Adipocyte (in vitro differentiated cells): Measurements from ENCODE around the gene TMC6.

Experiments used
- DNase-seq: peaks from one replicate; pipeline ENCODE4 v3.0.0-alpha.2; 2015; ENCODE audit warnings: low read depth
- H3K27me3 ChIP-seq: replicated peaks from 2 replicates; pipeline ENCODE4 v1.7.0; 2013; ENCODE audit warnings: mild to moderate bottlenecking, low read length, moderate library complexity; ENCODE audit not compliant: control insufficient read depth, insufficient read depth
- H3K36me3 ChIP-seq: 2 replicates; pipeline ENCODE4 v1.7.0; 2013; ENCODE audit warnings: low read length, mild to moderate bottlenecking, moderate library complexity; ENCODE audit not compliant: control insufficient read depth, insufficient read depth, severe bottlenecking
- H3K4me1 ChIP-seq: 2 replicates; pipeline ENCODE4 v1.7.0; 2013; ENCODE audit warnings: mild to moderate bottlenecking, low read length, moderate library complexity; ENCODE audit not compliant: control insufficient read depth, insufficient read depth
- H3K4me3 ChIP-seq: 2 replicates; pipeline ENCODE4 v1.7.0; 2013; ENCODE audit warnings: mild to moderate bottlenecking, low read length, moderate library complexity
- H3K9ac ChIP-seq: 2 replicates; pipeline ENCODE4 v1.7.0; 2013; ENCODE audit warnings: mild to moderate bottlenecking, low read length, moderate library complexity
- H3K9me3 ChIP-seq: 2 replicates; pipeline ENCODE4 v1.7.0; 2013; ENCODE audit warnings: mild to moderate bottlenecking, low read length, moderate library complexity; ENCODE audit not compliant: control insufficient read depth

TMC6 gene

DNA sequence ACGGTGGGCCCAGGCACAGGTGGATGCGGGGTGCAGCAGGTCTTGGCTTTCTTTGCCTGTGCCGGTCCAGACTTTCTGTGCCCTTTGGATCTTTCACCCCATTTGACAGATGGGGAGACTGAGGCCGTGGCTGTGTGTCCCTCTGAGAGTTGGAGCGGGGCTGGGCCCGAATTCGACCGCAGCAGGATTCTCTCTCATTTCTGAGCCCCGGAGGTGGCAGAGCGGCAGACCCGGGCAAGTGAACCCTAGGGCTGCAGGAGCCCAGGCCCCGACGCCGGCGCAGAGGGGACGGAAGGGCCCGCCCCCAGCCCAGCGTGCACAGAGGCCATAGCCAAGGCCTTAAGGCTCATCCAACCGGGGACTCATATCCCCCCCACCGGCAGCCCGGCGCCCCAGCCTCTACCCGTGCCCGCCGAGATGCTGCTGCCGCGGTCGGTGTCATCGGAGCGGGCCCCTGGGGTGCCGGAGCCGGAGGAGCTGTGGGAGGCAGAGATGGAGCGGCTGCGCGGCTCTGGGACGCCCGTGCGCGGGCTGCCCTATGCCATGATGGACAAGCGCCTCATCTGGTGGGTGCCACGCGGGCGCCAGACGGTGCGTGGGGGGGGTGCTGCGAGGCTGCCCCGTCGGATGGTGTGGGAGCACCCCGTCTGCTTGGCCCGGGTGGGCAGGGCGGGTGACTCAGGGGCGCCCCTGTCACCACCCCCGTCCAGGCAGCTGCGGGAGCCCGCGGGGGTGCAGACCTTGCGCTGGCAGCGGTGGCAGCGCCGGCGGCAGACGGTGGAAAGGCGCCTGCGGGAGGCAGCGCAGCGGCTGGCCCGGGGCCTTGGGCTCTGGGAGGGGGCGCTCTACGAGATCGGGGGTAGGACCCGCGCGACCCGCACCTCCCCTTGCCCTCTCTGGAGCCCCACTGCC is 2.9 kb upstream of the TMC6 start:
- DNase-seq, result no peak
- Histone ChIP-seq H3K36me3 (no peaks in the 10 kb centered on the region), H3K4me1 (peaks cover 12% of the 10 kb centered on the region), H3K4me3 (no peak overlapping the region), H3K9ac (no peak overlapping the region), H3K9me3 (no peaks in the 10 kb centered on the region), H3K27me3 (peaks cover 35% of the 10 kb centered on the region)

DNA sequence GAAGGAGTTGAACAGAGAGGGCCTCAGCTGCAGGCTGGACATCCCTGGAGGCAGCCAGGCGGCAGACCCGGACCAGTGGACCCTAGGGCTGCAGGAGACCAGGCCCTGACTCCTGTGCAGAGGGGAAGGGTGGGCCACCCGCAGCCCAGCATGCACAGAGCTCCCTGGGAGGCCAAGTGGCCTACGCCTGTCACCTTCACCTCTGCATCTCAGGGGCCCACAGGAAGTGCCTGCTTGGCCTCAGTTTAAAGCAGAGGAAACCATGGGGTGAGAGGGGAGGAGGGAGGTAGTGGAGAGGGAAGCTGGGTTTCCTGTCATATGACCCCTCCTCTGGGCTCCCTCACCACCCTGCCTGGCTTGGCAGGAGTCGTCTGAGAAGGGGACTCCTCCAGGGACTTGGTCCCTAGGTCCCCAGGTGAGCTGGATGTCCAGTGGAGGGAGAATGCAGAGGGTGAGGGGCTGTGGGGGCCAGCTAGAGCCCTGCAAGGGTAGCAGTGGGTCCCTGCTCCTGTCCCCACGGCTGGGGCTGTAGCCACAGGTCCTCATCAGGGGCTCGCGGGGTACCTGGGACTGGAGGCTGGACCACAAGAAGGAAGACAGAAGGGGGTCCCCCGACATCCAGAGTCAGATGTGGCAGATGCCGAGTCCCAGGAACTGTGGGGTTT is 2.0 kb upstream of the TMC6 start, which contains the start of gene TMC8:
TMC8 (plus strand) TSS at position 335 of the 665 bp plus-strand sequence. CDS start 818 bp downstream, outside the sequence.
- Histone ChIP-seq H3K9me3 (no peaks in the 10 kb centered on the region), H3K4me1 (peaks cover 12% of the 10 kb centered on the region), H3K27me3 (peaks cover 35% of the 10 kb centered on the region), H3K4me3 (no peak within 1 kb of the TSS), H3K36me3 (no peaks in the 10 kb centered on the region), H3K9ac (no peak within 1 kb of the TSS)
- DNase-seq, result no peak

DNA sequence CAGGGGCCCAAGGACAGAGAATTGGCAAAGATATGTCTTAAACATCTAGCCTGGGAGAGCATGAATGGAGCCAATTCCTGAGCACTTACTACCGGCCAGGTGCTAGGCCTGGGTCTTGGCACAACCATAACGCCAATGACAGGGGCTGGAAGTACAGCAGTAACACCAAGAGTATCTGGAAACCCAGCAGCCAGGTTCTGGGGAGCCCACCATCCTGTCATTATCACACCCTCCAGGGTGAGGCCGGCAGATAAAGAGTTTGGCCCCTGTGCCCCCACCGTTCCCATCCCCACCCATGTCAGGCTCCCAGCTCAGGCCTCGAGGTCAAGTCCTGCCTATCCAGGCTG is 1.5 kb upstream of the TMC6 start:
- Histone ChIP-seq H3K27me3 (peaks cover 35% of the 10 kb centered on the region), H3K36me3 (no peaks in the 10 kb centered on the region), H3K9me3 (no peaks in the 10 kb centered on the region), H3K9ac (no peak overlapping the region), H3K4me3 (no peak overlapping the region), H3K4me1 (peaks cover 12% of the 10 kb centered on the region)
- DNase-seq, result no peak

DNA sequence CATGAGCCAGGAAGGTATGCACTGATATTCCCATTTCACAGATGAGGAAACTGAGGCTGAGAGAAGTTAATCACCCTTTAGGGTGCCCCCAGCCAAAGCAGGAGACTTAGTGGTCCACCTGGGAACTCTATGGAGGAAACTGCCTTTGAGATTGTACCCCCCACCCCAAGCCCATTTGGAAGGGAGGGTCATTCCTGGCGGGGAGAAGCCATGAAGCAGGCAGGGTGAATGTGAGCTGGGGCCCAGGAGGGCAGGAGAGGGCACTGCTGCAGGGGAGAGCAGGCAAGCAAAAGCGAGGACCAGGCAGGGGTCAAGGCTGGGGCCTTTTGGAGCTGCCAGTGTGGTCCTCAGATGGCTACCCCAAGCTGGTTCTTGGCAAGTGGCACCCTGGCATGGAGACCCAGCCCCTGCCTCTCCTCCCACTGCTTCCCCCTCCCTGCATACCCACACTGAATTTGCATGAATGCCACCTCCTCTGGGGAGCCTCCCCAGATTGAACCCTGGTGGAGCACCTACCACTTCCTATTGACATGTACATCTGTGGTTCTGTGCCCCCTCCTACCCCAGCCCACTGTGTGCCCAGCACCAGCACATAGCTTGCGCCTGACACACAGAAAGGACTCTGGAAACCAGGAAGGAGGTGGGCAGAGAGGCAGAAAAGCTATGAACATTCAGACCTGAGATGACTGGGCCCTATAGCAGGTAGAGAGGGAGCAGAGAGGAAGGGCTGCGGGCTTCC is 965 bp upstream of the TMC6 start:
- peaks cover 12% of the 10 kb centered on the region for H3K4me1 ChIP-seq
- no peak for DNase-seq
- no peaks in the 10 kb centered on the region for H3K9me3 ChIP-seq
- H3K4me3 ChIP-seq, result no peak overlapping the region
- H3K36me3 ChIP-seq, result no peaks in the 10 kb centered on the region
- no peak overlapping the region for H3K9ac ChIP-seq
- H3K27me3 ChIP-seq, result peaks cover 33% of the 10 kb centered on the region

DNA sequence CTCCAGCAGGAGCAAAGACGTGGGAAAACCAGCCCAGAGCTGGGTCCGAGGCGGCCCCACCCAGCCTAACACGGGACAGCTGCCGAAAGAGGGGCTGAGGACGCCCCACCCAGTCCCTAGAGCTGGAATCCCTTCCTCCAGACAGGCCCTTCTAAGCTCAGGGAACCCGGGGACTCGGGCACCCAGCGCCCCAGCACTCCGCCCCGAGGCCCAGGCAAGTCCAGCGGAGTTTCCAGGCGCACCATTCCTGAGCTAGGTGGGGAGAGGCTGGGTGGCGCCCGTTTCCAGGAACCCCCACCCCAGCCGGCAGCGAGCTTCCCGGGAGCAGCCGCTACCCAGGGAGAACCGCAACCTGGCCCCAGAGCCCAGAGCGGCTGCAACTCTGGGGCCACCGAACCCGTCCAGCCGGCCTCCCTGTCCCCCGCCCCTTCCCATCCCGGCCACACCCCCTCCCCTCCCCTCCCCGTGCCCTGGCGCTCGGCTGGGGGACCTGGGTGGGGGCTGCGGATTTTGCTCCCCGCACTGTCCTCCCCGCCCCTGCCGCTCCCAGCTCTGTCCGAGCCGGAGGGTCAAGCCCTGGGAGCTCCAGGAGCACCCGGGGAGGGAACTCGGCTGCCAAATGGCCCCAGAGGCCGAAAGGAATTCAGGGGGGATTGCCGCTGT is 536 bp downstream of the TMC6 start:
- Histone ChIP-seq H3K4me3 (peak overlapping the region; percentile 63), H3K27me3 (peaks cover 20% of the 10 kb centered on the region), H3K9me3 (no peaks in the 10 kb centered on the region), H3K9ac (peak overlapping the region; percentile 58), H3K36me3 (no peaks in the 10 kb centered on the region), H3K4me1 (peaks cover 12% of the 10 kb centered on the region)
- DNase-seq, result peak; percentile 10

DNA sequence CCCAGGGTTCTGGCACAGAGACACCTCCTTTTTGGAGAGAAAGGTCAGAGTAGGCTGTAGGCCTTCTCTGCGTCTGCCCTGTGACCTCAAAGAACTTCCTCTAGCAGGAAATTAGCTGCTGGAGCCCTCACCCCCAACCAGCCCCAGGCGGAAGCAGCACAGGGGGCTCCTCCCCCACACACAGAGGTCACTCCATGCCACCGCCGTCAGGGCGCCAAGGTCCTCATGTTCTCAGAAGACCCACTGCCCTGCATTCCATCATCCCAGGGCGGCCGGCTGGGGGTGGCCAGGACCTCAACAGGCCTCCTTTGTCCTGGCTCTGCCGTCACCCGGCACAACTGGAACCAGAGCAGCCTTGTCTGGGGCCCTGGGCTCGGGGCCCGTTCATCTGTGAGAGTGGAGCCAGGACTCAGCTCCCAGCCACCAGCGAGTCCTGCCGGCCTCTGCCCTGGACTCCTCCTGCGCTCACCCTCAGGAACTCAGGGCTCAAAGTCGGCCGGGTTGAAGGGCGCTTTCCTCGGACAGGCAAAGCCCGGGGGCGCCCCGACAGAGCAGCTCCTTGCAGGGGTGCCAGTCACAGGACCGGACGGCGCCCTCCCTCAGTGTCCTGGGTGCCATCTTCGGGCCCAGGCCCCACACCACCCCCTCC is 1.2 kb downstream of the TMC6 start:
- no peaks in the 10 kb centered on the region for H3K36me3 ChIP-seq
- no peaks in the 10 kb centered on the region for H3K9me3 ChIP-seq
- peaks cover 12% of the 10 kb centered on the region for H3K4me1 ChIP-seq
- H3K9ac ChIP-seq, result peak overlapping the region; percentile 58
- H3K27me3 ChIP-seq, result peaks cover 20% of the 10 kb centered on the region
- peak overlapping the region; percentile 63 for H3K4me3 ChIP-seq
- no peak for DNase-seq

DNA sequence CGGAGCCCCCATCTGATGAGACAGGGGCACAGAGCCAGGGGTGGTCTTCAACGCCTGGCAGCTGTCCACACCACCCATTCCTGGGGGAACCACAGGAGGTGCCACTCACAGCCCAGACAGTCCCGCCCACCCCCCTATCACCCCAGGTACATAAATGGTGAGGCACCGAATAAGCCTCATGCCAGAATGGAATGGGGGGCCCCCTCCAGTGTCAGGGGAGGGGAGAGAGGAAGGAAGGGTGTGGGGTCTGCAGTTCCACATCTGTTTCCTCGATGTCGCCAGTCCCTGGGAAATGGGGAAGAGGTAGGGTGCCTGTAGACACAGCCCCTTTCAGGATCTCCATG is 1.7 kb downstream of the TMC6 start:
- H3K36me3 ChIP-seq, result no peaks in the 10 kb centered on the region
- no peak for DNase-seq
- no peaks in the 10 kb centered on the region for H3K9me3 ChIP-seq
- H3K9ac ChIP-seq, result peak overlapping the region; percentile 58
- no peak overlapping the region for H3K4me3 ChIP-seq
- H3K27me3 ChIP-seq, result peaks cover 20% of the 10 kb centered on the region
- peaks cover 12% of the 10 kb centered on the region for H3K4me1 ChIP-seq

DNA sequence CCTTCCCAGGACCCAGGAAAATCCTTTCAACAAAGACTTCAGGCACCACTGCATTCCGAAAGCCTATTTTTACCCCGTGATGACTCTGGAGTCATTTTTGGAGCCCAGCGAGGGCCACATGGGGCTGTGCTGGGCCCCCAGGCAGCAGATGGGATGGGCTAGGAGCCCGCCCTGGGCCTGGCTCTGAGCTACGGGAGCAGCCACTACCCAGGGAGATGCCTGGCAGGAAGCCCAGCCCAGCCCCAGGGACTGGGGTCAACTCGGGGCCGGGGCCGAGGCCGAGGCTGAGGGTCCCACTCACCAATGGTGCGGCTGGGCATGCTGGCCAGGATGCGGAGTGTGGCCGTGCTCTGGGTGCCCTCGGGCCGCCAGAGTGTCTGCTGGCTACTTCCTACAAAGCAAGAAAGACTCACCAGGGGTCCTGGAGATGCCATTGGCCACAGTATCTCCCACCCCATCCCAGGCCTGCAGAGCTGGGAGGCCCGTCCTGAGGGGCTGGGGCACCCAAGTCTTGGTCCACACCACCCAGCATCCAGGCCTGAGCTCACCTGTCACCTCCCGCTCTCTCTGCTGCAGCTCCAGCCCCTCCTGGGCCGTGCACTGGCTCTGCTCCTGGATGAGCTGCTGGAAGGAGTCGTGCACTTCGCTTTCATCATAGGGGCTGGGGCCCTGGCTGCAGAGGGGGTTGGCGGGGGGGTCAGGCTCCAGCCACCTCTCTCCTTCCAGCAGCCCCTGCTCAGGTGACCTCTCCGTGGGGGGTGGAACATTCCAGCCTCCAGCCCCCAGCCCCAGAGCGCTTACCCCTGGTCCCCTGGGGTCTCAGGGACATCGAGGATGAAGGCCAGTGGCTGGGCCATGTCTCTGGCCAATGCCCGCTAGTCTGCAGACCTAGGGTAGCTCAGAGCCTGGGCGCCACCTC is 2.3 kb downstream of the TMC6 start:
- Histone ChIP-seq H3K9ac (no peak overlapping the region), H3K27me3 (peaks cover 20% of the 10 kb centered on the region), H3K9me3 (no peaks in the 10 kb centered on the region), H3K4me1 (peaks cover 12% of the 10 kb centered on the region), H3K4me3 (no peak overlapping the region), H3K36me3 (no peaks in the 10 kb centered on the region)
- no peak for DNase-seq

DNA sequence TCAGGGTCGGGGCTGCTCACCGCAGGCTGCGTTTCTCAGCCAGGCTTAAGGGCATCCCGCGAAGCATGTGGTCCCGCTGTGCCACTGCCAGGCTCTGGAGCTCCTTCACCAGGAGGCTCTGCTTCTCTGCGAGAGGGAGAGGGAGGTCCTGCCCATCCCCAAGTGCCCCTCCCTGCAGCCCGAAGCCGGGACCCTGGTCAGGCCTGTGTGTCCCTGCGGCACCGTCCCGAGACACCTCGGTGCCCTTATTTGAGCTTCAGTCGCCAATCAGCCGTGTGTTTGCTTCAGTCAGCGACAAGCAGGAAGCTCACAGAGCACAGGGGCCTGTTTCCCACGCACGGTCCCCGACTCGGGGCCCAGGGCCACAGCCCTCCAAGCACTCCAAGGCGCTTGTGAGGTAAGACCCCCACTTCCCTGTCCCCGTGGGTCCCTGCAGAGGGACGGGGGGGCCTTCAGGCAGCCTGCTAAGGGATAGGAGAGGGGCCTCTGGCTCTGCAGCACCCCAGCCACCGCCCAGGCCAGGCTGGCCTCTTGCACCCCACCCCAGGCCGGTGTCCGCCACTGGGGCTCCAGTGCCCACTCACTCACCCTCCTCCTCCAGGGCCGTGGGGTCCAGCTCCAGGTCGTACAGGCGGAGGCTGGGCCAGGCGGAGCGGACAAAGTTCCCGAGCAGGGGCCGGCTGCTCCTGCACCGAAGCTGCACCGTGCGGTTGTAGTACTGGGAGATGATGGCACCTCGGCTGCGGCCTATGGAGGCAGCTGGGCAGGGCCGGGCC is 3.2 kb downstream of the TMC6 start:
- H3K27me3 ChIP-seq, result peaks cover 12% of the 10 kb centered on the region
- H3K4me3 ChIP-seq, result no peak overlapping the region
- H3K4me1 ChIP-seq, result peaks cover 12% of the 10 kb centered on the region
- no peak for DNase-seq
- no peak overlapping the region for H3K9ac ChIP-seq
- no peaks in the 10 kb centered on the region for H3K36me3 ChIP-seq
- H3K9me3 ChIP-seq, result no peaks in the 10 kb centered on the region
